Colon (tissue), 2 donors: Measurements from ENCODE around the gene CYFIP1.

Experiments used
- FAIRE-seq: peaks from 2 replicates; lab custom pipeline; 2012; peaks lifted over from hg19 to GRCh38; lab: Jason Lieb, UNC
- donor health status: control.
- donor health status: control.

Gene CYFIP1

GRCh38 chr15:22868928-22869327 lies 111.2 kb downstream of the CYFIP1 start:
- no peak for FAIRE-seq

GRCh38 chr15:22868495-22868894 lies 111.7 kb downstream of the CYFIP1 start:
- FAIRE-seq = no peak

- no peak for FAIRE-seq
Measured at GRCh38 chr15:22867886-22868285, 112.3 kb downstream of the CYFIP1 start.

GRCh38 chr15:22866079-22866478 lies 114.1 kb downstream of the CYFIP1 start:
- no peak for FAIRE-seq

GRCh38 chr15:22863356-22863755 lies 116.8 kb downstream of the CYFIP1 start:
- FAIRE-seq = no peak

GRCh38 chr15:22861161-22861560 lies 119.0 kb downstream of the CYFIP1 start:
- FAIRE-seq = no peak

- no peak for FAIRE-seq
Measured at GRCh38 chr15:22856659-22857058, 123.5 kb downstream of the CYFIP1 start.

- no peak for FAIRE-seq
Measured at GRCh38 chr15:22855791-22856190, 124.4 kb downstream of the CYFIP1 start.

GRCh38 chr15:22851513-22851912 lies 128.7 kb downstream of the CYFIP1 start:
- FAIRE-seq = no peak

GRCh38 chr15:22850055-22850454 lies 130.1 kb downstream of the CYFIP1 start:
- FAIRE-seq = no peak

- FAIRE-seq = no peak
Measured at GRCh38 chr15:22846073-22846472, 134.1 kb downstream of the CYFIP1 start.

- FAIRE-seq = no peak
Measured at GRCh38 chr15:22845289-22845900, 134.8 kb downstream of the CYFIP1 start.

- FAIRE-seq = no peak
Measured at GRCh38 chr15:22844421-22845288, 135.5 kb downstream of the CYFIP1 start.

- no peak for FAIRE-seq
Measured at GRCh38 chr15:22839046-22839695, 141.0 kb downstream of the CYFIP1 start.

- no peak for FAIRE-seq
Measured at GRCh38 chr15:22838292-22839042, 141.7 kb downstream of the CYFIP1 start, which contains the start of gene NIPA2. NIPA2 (plus strand) TSS chr15:22838666; CDS start chr15:22851732, 13,066 bp downstream.

GRCh38 chr15:22831473-22831872 lies 148.7 kb downstream of the CYFIP1 start:
- no peak for FAIRE-seq

- no peak for FAIRE-seq
Measured at GRCh38 chr15:22827125-22827524, 153.0 kb downstream of the CYFIP1 start.

GRCh38 chr15:22823495-22824128 lies 156.6 kb downstream of the CYFIP1 start:
- FAIRE-seq = no peak

GRCh38 chr15:22819651-22820050 lies 160.5 kb downstream of the CYFIP1 start:
- no peak for FAIRE-seq
